KOPT-K1 (cell line): ENCODE results near the gene PRKCB.
"Not testable (repeated sequence)": the region's sequence is repeated elsewhere in the genome, so short reads cannot be mapped to it uniquely, and the experiment has no call there.

Experiments used
- H3K27ac ChIP-seq: fragments of 200-600 bp; sonication (generic); 2 replicates; pipeline ENCODE4 v1.5.1; 2016; ENCODE audit warnings: antibody characterized with exemption, mild to moderate bottlenecking, low read depth, low read length; ENCODE audit not compliant: poor library complexity, severe bottlenecking
- H3K36me3 ChIP-seq: fragments of 200-600 bp; sonication (generic); 2 replicates; pipeline ENCODE4 v1.5.1; 2017; ENCODE audit warnings: antibody characterized with exemption, mild to moderate bottlenecking, low read length, moderate library complexity; ENCODE audit not compliant: insufficient read depth
- H3K9me3 ChIP-seq: fragments of 200-600 bp; sonication (generic); 2 replicates; pipeline ENCODE4 v1.5.1; 2017; ENCODE audit warnings: antibody characterized with exemption, low read length, mild to moderate bottlenecking; ENCODE audit not compliant: insufficient read depth, poor library complexity, severe bottlenecking

The PRKCB gene

DNA sequence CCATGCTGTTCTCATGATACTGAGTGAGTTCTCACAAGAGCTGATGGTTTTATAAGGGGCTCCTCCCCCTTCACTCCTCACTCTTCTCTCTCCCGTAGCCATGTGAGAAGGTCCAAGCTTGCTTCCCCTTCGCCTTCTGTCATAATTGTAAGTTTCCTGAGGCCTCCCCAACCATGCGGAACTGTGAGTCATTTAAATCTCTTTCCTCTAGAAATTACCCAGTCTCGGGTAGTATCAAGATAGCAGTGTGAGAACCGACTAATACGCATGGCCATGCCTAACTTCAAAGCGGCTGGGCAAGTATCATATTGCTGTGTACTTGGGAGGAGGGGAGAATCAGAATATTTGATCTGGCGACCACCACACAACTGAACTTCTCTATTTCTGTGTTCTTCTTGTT lies 88.3 kb downstream of the PRKCB start:
- Histone ChIP-seq H3K36me3 (peaks cover 6% of the 10 kb centered on the region), H3K9me3 (no peaks in the 10 kb centered on the region), H3K27ac (no peak overlapping the region)

DNA sequence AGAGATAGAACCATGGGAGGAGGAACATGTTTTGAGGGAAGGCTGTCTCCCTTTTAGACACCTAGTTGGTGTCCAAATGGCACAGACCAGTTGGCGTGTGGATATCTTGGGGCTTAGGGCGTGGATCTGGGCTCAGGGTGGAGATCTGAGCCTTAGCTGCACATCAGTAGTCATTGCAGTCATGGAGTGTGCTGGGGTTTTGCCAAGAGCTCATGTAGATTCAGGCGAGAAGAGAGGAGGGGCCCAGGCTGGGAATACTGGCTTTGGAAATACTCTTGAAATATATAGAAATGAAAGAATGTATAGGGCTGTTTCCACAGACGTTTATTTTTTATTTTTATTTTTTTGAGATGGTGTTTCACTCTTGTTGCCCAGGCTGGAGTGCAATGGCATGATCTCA lies 92.0 kb downstream of the PRKCB start:
- Histone ChIP-seq H3K36me3 (peaks cover 6% of the 10 kb centered on the region), H3K9me3 (no peaks in the 10 kb centered on the region), H3K27ac (no peak overlapping the region)

DNA sequence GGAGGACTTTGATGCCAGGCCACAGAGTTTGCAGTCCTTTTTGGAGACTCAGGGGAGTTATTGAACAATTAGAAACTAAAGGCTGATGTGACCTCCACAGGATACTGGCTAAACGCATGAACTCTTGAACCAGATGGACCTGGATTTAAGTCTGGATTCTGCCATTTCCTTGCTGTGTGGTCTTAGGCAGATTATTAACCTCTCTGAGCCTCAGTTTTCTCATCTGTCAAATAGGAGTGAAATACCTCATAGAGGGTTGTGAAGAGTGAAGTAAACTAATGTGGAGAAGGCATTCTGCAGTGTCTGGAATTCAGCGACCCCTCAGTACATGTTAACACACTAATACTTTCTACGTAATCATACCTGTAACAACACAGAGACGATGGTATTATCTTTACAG lies 93.5 kb downstream of the PRKCB start:
- Histone ChIP-seq H3K36me3 (peaks cover 6% of the 10 kb centered on the region), H3K9me3 (no peaks in the 10 kb centered on the region), H3K27ac (no peak overlapping the region)

DNA sequence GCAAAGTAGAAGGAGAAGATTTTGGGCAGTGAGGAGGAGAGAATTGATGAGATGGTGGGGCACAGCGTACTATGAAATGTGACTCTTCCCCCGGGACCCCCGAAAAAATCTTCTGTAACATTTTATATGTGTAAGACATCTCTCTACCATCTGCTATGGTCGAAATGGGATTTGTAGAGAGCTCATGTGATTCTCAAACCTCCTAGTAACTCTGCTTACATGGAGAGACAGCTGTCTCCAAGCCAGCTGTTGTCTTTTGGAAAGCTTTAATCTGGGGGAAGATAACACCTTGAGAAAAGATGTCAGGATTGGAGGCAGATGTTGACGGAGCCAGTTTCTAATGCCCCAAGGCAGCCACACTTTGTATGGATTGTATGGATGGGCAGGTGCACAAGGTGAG lies 94.1 kb downstream of the PRKCB start:
- H3K27ac ChIP-seq = no peak overlapping the region
- no peaks in the 10 kb centered on the region for H3K9me3 ChIP-seq
- H3K36me3 ChIP-seq = peaks cover 6% of the 10 kb centered on the region

DNA sequence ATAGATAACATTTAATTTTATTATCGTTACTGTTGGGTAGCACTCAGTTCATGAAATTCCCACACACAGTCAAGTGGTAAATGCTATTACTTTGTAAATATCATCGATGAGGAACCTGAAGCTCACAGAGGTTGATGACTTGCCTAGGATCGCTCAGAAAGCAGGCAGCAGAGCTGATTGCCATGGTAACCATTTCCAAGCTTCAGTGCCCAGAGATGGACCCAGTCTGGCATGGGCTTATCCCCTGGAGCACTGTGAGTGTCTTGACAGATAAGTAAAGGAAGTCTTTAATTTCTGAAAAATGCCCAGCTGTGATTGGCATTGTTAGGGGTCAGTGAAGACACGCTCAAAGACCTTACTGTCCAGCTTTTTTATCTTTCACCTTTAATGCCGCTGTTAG lies 95.0 kb downstream of the PRKCB start:
- no peak overlapping the region for H3K27ac ChIP-seq
- no peaks in the 10 kb centered on the region for H3K9me3 ChIP-seq
- peaks cover 3% of the 10 kb centered on the region; the same call in 1 of the 2 replicates for H3K36me3 ChIP-seq

DNA sequence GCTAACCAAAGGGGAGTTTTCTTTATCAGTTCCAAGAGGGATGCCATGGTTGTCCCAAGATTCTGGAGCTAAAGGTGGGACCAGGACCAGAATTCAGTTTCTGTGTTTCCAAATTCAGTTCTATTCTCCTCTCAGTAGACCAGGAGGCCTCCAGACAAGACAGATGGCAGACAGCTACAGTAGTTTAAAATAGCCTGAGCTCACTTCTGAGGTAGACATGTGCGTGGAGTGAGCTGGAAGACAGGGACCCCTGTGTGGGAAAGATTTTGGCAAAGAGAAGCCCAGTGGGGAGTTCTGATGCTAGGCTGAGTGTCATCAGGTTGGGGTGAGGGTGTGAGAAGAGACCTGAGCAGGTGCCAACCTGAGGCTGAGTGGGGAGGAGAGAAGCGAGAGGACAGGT lies 95.4 kb downstream of the PRKCB start:
- H3K27ac ChIP-seq = no peak overlapping the region
- H3K36me3 ChIP-seq = no peaks in the 10 kb centered on the region; the same call in 1 of the 2 replicates
- no peaks in the 10 kb centered on the region for H3K9me3 ChIP-seq

DNA sequence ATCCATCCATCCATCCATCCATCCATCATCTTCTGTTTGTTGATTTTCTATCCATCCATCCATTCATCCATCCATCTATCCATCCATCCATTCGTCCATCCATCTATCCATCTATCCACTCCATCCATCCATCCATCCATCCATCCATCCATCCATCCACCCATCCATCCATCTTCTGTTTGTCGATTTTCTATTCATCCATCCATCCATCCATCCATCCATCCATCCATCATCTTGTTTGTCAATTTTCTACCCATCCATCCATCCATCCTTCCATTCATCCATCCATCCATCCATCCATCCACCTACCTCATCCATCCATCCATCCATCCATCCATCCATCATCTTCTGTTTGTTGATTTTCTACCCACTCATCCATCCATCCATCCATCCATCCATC lies 97.9 kb downstream of the PRKCB start:
- H3K36me3 ChIP-seq, H3K27ac ChIP-seq, H3K9me3 ChIP-seq: not testable (repeated sequence)

DNA sequence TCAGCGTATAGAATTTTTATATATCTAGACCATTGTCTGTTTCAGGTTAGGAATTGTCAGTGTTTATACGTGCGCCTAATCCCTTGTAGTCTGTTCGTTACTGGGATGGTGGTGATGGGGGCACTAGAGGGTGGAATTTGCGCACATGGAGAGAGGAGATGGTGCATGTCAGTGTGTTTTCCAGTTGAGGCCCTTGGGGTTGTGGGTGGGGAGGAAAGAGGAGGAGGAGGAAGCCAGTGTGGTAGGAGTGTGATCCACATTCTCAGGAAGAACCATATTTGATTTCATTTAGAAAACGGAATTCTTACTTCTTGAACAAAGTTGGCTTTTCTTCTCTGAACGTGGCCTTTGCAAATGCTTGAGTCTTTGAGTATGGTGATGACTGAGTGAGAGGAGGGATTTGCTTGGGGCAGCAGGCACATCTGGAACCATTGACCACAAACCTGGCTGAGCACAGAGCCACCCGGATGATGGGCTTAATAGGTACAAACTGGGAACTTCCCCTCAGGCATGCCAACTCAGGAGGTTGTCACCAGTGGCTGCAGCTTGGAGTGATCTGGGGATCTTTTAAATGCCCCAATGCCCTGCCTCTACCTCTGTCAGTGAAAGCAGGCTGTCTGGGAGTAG lies 98.9 kb downstream of the PRKCB start:
- no peak overlapping the region for H3K27ac ChIP-seq
- no peaks in the 10 kb centered on the region for H3K9me3 ChIP-seq
- peaks cover 3% of the 10 kb centered on the region; the same call in 1 of the 2 replicates for H3K36me3 ChIP-seq

DNA sequence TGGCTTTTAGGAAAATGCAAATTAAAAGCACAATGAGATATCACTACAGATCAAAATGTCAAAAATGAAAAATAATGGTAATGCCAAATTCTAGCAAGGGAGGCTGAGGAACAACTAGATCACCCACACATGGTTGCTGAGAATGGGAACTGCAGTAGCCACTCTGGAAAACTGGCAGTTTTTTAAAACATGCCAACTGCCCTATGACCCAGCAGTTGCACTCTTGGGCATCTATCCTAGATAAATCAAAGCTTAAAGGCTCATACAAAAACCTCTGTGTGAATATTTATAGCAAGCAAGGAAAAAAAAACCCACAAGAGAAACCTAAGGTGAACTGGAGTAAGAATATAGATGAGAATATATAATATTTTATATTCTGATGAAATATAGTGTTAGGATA lies 104.3 kb downstream of the PRKCB start:
- H3K27ac ChIP-seq = no peak overlapping the region
- 0 out of 2 replicates have a peak, but pooled peaks cover 3% of the 10 kb centered on the region for H3K36me3 ChIP-seq

DNA sequence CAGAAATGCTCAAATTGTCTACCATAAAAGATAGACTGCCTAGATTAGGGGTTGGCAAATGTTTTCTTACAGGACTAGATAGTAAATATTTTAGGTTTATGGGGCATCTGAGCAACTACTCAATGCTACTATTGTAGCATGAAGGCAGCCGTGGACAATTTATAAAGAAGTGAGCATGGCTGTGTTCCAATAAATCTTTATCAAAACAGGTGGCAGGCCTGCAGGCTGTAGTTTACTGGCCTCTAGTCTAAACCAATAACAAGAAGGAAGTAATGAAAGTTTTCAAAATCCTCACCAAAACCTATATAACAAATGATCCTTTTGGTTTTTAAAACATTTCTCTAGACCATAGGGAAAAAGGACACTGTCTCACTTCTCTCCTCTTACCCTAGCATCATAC lies 105.2 kb downstream of the PRKCB start:
- H3K27ac ChIP-seq = no peak overlapping the region
- no peaks in the 10 kb centered on the region for H3K9me3 ChIP-seq
- H3K36me3 ChIP-seq = 0 out of 2 replicates have a peak, but pooled peaks cover 3% of the 10 kb centered on the region

More for the DNA sequence above, 104.3 kb downstream of the PRKCB start:
- no peaks in the 10 kb centered on the region for H3K9me3 ChIP-seq

DNA sequence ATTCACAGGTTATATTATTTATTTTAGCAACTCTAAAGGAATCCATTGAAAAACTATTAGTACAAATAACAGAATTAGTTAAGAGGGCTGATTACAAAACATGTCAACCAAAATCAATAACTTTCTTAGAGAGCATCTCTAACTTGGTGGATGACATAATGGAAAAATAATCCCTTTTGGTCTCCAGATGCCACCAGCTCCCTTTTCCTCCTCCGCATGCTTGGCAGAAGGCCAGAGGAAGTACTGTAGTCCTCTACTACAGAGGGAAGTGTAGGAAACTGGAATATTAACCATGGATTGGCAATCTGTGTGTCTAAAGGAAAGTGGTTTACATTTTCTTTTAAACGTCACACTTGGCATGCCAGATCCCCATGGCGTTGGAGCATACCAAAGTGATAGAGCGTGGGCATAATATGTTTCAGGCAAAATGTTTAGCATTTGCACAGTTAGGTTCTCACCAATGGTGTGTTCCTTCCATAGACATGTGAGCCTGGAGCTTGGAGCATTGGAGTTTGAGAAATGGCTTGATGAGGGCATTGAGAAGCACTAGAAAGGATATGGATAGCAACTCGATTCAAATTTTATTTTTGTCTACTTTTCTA lies 106.3 kb downstream of the PRKCB start:
- H3K27ac ChIP-seq = no peak overlapping the region
- no peaks in the 10 kb centered on the region for H3K9me3 ChIP-seq
- 0 out of 2 replicates have a peak, but pooled peaks cover 3% of the 10 kb centered on the region for H3K36me3 ChIP-seq

DNA sequence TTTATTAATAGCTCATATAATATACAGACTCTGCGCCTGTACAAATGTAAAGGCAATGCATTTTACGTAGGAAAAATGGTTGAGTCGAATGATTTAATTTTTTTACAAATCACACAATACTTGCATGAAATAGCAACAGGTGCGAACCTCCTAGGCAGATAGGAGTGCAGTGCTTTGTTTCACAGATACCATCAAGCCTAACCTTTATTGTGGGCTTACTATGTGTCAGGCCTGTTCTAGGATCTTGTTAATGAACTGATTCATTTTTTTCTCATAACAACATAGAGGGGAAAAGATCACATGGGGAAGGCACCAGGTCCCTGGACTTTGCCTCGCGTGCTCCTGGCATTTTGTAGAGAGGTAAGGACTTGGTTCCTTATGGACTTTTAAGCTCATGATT lies 107.8 kb downstream of the PRKCB start:
- no peak overlapping the region for H3K27ac ChIP-seq
- no peaks in the 10 kb centered on the region for H3K36me3 ChIP-seq
- no peaks in the 10 kb centered on the region for H3K9me3 ChIP-seq

DNA sequence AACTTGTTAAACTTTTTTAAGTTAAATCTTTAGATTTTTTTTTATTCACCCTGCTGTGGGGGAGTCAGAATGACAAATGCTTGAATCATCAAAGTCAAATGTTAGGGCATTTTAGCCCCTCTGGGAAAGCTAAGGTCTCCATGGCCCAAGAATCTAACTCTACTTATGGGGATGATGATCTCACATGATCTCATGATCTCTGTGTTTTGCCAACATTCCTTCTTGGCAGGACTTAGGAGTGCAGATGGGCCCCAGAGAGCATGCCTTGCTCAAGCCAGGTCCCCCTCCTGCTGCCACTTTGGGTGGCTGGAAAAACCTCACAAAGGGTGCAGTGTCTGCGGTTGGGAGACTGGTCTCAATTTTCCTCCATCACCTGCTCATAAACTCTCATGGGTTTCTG lies 108.6 kb downstream of the PRKCB start:
- Histone ChIP-seq H3K36me3 (no peaks in the 10 kb centered on the region), H3K27ac (no peak overlapping the region)

DNA sequence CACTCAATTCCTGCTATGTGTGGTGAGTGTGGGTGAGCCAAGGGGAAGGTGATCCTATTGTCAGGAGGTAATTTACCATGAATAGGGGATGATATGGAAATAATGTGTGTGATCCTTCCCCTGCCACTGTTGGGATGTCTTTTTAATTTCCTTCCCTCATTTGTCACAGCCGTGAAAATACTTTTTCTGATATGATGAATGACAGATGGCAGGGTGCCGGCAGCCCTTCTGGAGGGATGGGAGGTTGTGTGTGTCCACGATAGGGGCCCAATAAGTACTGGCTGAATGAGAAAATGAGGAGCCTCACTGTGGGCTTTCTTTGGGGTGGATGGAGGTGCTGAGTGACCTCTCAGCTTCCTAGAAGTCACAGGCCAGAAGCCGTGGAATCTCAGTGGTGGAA lies 109.5 kb downstream of the PRKCB start:
- Histone ChIP-seq H3K9me3 (no peaks in the 10 kb centered on the region), H3K36me3 (no peaks in the 10 kb centered on the region), H3K27ac (no peak overlapping the region)

More for the DNA sequence above, 108.6 kb downstream of the PRKCB start:
- no peaks in the 10 kb centered on the region for H3K9me3 ChIP-seq

DNA sequence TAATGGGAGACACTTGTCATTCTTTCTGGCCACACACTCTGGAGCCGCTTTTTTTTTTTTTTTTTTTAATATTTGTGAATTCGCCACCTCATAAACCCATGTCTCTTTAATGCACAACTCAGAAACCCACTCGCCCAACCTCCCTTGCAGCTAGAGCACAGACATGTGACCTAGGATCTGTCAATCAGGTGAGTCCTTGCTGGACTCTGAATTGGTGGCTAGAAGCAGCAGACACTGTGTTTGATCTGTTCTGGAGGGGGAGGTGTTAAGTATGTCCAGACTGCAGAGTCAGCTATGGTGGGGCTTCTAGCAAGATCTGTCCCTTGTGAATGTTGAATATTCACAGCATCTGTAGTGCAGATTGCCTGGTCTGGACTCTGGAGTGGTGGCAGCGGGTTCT lies 112.1 kb downstream of the PRKCB start:
- H3K9me3 ChIP-seq = no peaks in the 10 kb centered on the region
- no peaks in the 10 kb centered on the region for H3K36me3 ChIP-seq
- peak overlapping the region; percentile 94 for H3K27ac ChIP-seq

DNA sequence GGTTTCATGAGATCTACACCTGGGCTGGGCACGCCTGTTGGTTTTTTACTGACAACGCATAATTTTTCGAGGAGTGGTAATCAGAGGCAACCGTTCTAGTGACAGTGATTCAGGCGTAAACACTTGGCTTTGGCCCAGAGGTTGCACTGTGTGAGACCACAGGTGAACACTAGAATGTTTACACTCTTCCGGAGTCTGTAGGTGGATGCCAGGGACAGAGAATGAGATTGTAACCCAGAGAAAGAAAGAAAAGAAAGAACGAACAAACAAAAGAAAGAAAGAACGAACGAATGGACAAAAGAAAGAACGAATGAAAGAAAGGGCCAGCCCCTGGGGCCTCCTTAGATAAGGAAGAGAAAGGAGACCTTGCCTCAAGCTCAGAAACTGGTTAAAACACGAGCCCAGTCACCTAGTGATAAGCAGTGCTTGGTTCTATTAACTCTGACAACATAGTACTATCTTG lies 113.2 kb downstream of the PRKCB start:
- Histone ChIP-seq H3K9me3 (no peaks in the 10 kb centered on the region), H3K27ac (peak overlapping the region; percentile 94), H3K36me3 (no peaks in the 10 kb centered on the region)
